HepG2 (cell line): Measurements from ENCODE around the gene HYAL2. TPM values are rescaled to one million over a fixed set of nuclear protein-coding genes. Genes with fewer than 3 reads are reported as not detected.

Experiments used
- ARNT ChIP-seq: fragments of 450-650 bp; IDR thresholded peaks from 2 replicates; pipeline ENCODE4 v1.6.1; 2017
- CREBL2 ChIP-seq: sonication (generic); formaldehyde crosslinking; IDR thresholded peaks from 2 replicates; pipeline ENCODE4 v1.8.1; 2023; ENCODE audit warnings: missing genetic modification reagents, mild to moderate bottlenecking, borderline replicate concordance
- DPF2 ChIP-seq: sonication (generic); formaldehyde crosslinking; IDR thresholded peaks from 2 replicates; pipeline ENCODE4 v1.4.0; 2020; ENCODE audit warnings: mild to moderate bottlenecking, low read depth, missing genetic modification reagents, borderline replicate concordance
- ELF3 ChIP-seq: IDR thresholded peaks from 2 replicates; pipeline ENCODE4 v1.6.1; 2016; ENCODE audit warnings: missing genetic modification reagents, missing compliant biosample characterization
- FOXK1 ChIP-seq: sonication (generic); formaldehyde crosslinking; IDR thresholded peaks from 2 replicates; pipeline ENCODE4 v1.4.0; 2020; ENCODE audit warnings: low read depth, missing genetic modification reagents, borderline replicate concordance
- FOXK2 ChIP-seq: fragments of 450-650 bp; IDR thresholded peaks from 2 replicates; pipeline ENCODE4 v1.6.1; 2016
- HBP1 ChIP-seq: IDR thresholded peaks from 2 replicates; pipeline ENCODE4 v1.6.1; 2016; ENCODE audit warnings: low read depth, control low read depth
- HCFC1 ChIP-seq: fragments of 150-350 bp; IDR thresholded peaks from 2 replicates; pipeline ENCODE4 v1.6.1; 2014; ENCODE audit warnings: low read depth, low read length
- HMG20A ChIP-seq: IDR thresholded peaks from 2 replicates; pipeline ENCODE4 v1.6.1; 2016; ENCODE audit warnings: borderline replicate concordance
- KLF6 ChIP-seq: IDR thresholded peaks from 2 replicates; pipeline ENCODE4 v1.8.0; 2016; ENCODE audit warnings: missing biosample characterization, missing genetic modification reagents
- KMT2B ChIP-seq: IDR thresholded peaks from 2 replicates; pipeline ENCODE4 v1.6.1; 2016; ENCODE audit warnings: missing genetic modification reagents, missing compliant biosample characterization
- MAZ ChIP-seq, 2 experiments: sonication (generic) in 1 of 2; formaldehyde crosslinking in 1 of 2; IDR thresholded peaks; 2 replicates each; pipeline versions ENCODE4 v1.5.0 to v1.6.1; 2012 to 2020; ENCODE audit warnings: low read depth in 2 of 2, mild to moderate bottlenecking in 2 of 2, borderline replicate concordance in 1 of 2, improper control_type of control experiment in 1 of 2, low read length in 1 of 2, missing genetic modification reagents in 1 of 2, moderate library complexity in 1 of 2
- RFX5 ChIP-seq: IDR thresholded peaks from 2 replicates; pipeline ENCODE4 v1.6.1; 2011; ENCODE audit warnings: low read depth, low read length, improper control_type of control experiment
- RNF219 ChIP-seq: sonication (generic); formaldehyde crosslinking; IDR thresholded peaks from 2 replicates; pipeline ENCODE4 v1.5.0; 2020; ENCODE audit warnings: mild to moderate bottlenecking, missing genetic modification reagents
- SIN3B ChIP-seq: fragments of 150-350 bp; IDR thresholded peaks from 2 replicates; pipeline ENCODE4 v1.6.1; 2014; ENCODE audit warnings: low read length
- TCF7L2 ChIP-seq: IDR thresholded peaks from 2 replicates; pipeline ENCODE4 v1.6.1; 2011; ENCODE audit warnings: mild to moderate bottlenecking, low read depth, low read length, moderate library complexity
- THAP9 ChIP-seq: sonication (generic); formaldehyde crosslinking; IDR thresholded peaks from 2 replicates; pipeline ENCODE4; 2020; ENCODE audit warnings: missing genetic modification reagents, mild to moderate bottlenecking, borderline replicate concordance
- TMF1 ChIP-seq: sonication (generic); formaldehyde crosslinking; IDR thresholded peaks from 2 replicates; pipeline ENCODE4 v1.8.1; 2022; ENCODE audit warnings: low read depth, missing genetic modification reagents
- ZBTB38 ChIP-seq: sonication (generic); formaldehyde crosslinking; IDR thresholded peaks from 2 replicates; pipeline ENCODE4 v1.5.1; 2020; ENCODE audit warnings: mild to moderate bottlenecking, missing genetic modification reagents
- ZFP82 ChIP-seq: sonication (generic); formaldehyde crosslinking; IDR thresholded peaks from 2 replicates; pipeline ENCODE4 v1.5.1; 2020; ENCODE audit warnings: mild to moderate bottlenecking, missing genetic modification reagents, borderline replicate concordance
- ZNF230 ChIP-seq: sonication (generic); formaldehyde crosslinking; IDR thresholded peaks from 2 replicates; pipeline ENCODE4 v1.4.0; 2020; ENCODE audit warnings: mild to moderate bottlenecking, missing genetic modification reagents
- ZNF331 ChIP-seq: sonication (generic); formaldehyde crosslinking; IDR thresholded peaks from 2 replicates; pipeline ENCODE4 v1.4.0; 2020; ENCODE audit warnings: missing genetic modification reagents
- ZNF530 ChIP-seq: sonication (generic); formaldehyde crosslinking; IDR thresholded peaks from 2 replicates; pipeline ENCODE4 v1.5.0; 2020; ENCODE audit warnings: low read depth, mild to moderate bottlenecking, missing genetic modification reagents
- ZNF703 ChIP-seq: sonication (generic); formaldehyde crosslinking; IDR thresholded peaks from 2 replicates; pipeline ENCODE4 v1.5.1; 2020; ENCODE audit warnings: missing genetic modification reagents, mild to moderate bottlenecking, moderate library complexity, borderline replicate concordance
- polyA plus RNA-seq, 8 experiments: library from polyadenylated mRNA; depleted of rRNA in 3 of 8; stranded (reverse) in 7 of 8; unstranded in 1 of 8; fragments of >200 nt; fragmentation: Illumina TruSeq in 4 of 8; extraction: Trizol in 4 of 8; gene quantifications; 2 replicates each; pipeline versions ENCODE4 v1.2.1 to v1.2.3, GENCODE V29; 2011 to 2016; ENCODE audit warnings: low read depth in 4 of 8, missing spikeins in 1 of 8, mixed read lengths in 1 of 8; ENCODE audit not compliant: insufficient read depth in 1 of 8
- total RNA-seq, 5 experiments: library from RNA; depleted of rRNA; stranded (reverse); fragments of >200 nt; fragmentation: Illumina TruSeq; extraction: Trizol; gene quantifications; 2 replicates each; pipeline ENCODE4 v1.2.3, GENCODE V29; 2016; ENCODE audit warnings: low read depth in 1 of 5

The HYAL2 gene
- total and polyA plus RNA-seq, 2 of the 13 experiments (the other 11 are each of a cell fraction or from before 2014, with no cell fraction given) = 76.2 to 102 TPM

GRCh38 chr3:50298836-50299637 lies 23.5 kb downstream of the HYAL2 start, which contains the start of the genes HYAL3 and NAA80 (continued):
- TF ChIP-seq SIN3B (no peak), ZNF703 (CRISPR knock-in tag) (peak; percentile 62; the same call in 1 of the 2 replicates), CREBL2 (no peak), HMG20A (CRISPR knock-in tag) (no peak), ZBTB38 (CRISPR knock-in tag) (peak; percentile 76; the same call in 1 of the 2 replicates), KLF6 (no peak; the same call in 1 of the 2 replicates), KMT2B (CRISPR knock-in tag) (peak; percentile 65; the same call in 1 of the 2 replicates), ARNT (no peak), TCF7L2 (no peak), HCFC1 (no peak; the same call in 1 of the 2 replicates), ELF3 (CRISPR knock-in tag) (no peak), TMF1 (CRISPR knock-in tag) (0 out of 2 replicates have a peak, but pooled peaks have one; percentile 8), FOXK2 (no peak), MAZ (IDR thresholded peaks at IDR 0.05; ENCODE audit: borderline replicate concordance, low read depth, low read length) (peak; percentile 75; the same call in 1 of the 2 replicates), MAZ (CRISPR knock-in tag; IDR thresholded peaks at IDR 0.05; ENCODE audit: low read depth) (no peak; the same call in 1 of the 2 replicates), ZNF530 (CRISPR knock-in tag) (no peak), HBP1 (peak; percentile 69), RFX5 (peak; percentile 8; the same call in 1 of the 2 replicates), THAP9 (CRISPR knock-in tag) (no peak; the same call in 1 of the 2 replicates), RNF219 (no peak), FOXK1 (CRISPR knock-in tag) (peak; percentile 9; the same call in 1 of the 2 replicates), ZNF331 (peak; percentile 47; the same call in 1 of the 2 replicates), ZNF230 (no peak), DPF2 (CRISPR knock-in tag) (no peak), ZFP82 (no peak)
